Mucosa of gallbladder (tissue), 1 donor: ENCODE measurements around the gene TBC1D4. TPM values are rescaled to one million over a fixed set of nuclear protein-coding genes. Genes with fewer than 3 reads are reported as not detected.

Source experiments
- DNase-seq: peaks from one replicate; pipeline ENCODE4 v3.0.0-alpha.2; 2020; ENCODE audit warnings: low spot score
- total RNA-seq: library from RNA; stranded (reverse); gene quantifications from one replicate; pipeline ENCODE4 v1.2.1, GENCODE V29; 2021
- donor health status: DM: no; HTN: no; CAD: no.

Gene TBC1D4
- 36.6 TPM for total RNA-seq

DNA sequence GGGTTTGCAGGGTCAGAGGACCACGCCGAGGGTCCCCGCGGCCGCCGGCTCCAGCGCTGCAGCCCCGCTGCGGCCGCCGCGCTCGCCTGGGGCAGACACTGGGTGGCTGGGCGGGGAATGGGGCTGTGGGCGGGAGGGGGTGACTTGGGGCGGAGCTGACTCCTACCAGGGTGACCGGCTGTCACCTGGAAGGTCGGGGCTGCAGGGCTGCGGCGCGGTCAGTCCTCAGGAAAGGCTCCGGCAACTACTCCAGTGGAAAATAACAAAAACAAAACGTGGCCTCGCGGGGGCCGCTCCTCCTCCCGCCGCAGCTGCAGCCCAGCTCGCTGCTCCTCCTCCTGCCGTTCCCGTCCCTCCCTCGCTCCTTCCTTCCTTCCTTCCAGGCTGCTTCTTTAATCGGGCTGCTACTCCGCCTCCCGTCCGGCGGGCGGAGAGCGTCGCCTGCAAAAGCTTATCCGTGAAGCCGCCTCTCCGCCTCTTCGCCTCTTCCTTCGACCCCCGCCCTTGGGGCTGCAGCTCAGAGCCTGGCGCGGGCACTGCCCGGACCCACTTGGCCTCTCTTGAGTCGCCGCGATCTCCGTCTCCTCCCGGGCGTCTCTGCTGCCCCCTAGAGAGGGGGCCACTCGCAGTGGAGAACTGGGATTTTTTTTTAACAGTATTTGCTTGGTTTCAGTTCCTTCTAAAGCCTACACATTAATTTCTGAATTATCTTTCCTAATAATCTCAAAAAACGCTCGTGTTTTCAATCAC is at the start of gene TBC1D4:
TSS of gene TBC1D4 (minus strand) at position 100 of the 750 bp plus-strand sequence. CDS start 402 bp downstream, outside the sequence.
- peak; percentile 83 for DNase-seq

- no peak for DNase-seq
These were observed 48.6 kb upstream of the TBC1D4 start for GRCh38 chr13:75530549-75530961.

GRCh38 chr13:75521956-75522355 is 40.0 kb upstream of the TBC1D4 start:
- no peak for DNase-seq

- no peak for DNase-seq
These were observed 36.6 kb upstream of the TBC1D4 start for GRCh38 chr13:75518439-75519088.

DNA sequence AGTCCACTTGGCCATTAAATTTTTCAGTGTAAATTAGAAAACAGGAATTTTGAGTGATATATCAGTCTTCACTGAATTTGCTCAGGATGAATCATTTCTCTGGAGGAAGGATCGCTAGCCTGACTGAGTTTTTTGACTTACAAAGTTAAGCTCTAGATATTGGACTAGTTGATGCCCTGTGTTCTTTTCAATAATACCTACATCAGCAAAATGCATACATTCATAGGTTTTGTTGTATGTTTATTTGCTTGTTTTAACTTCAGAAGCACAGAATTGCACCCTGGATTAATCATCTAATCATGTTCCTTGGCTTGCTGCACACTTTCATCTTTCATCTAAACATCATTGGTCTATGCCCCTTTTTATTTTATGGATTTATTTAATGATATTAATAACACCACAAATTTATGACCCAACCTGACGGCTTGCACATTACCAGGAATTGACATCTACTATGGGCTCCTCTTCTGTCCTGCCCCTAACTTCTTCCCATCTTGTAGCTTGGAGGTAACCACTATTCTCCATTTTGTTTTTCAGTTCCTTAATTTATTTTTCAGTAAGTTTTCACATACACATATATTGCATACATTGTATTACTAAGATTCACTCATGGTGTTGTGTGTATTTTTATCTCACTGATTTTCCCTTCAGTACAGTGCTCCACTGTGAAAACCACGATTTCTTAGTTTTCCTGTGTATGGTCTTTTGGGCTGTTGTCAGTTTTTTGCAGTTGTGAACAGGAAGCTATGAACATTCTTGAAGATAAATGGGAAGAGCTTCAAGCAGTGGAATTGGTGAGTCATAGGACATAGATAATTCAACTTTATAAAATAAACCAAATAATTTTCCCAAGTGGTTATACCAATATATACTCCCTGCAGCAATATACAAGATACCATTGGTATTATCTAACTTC is 32.4 kb upstream of the TBC1D4 start:
- DNase-seq, result no peak

GRCh38 chr13:75513271-75513670 is 31.3 kb upstream of the TBC1D4 start:
- DNase-seq, result no peak

DNA sequence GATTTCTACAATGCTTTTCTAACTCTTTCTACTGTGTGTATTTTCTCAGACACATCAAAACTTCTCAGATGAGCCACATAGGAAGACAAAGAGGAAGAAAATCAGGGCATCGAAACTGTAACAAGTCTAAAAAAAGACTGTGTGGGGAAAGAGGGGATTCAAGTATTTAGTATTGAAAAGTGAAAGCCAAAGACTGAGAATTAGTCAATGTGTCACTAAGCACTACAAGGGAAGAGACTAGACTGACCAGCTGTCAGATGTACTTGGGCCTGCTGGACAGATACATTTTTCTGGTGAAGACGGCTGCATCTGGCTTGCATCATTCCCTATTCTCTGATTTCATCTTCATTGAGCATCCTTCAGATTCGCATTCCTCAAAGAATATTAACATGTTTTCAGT is 30.3 kb upstream of the TBC1D4 start:
- no peak for DNase-seq

- DNase-seq, result no peak
These were observed 29.2 kb upstream of the TBC1D4 start for GRCh38 chr13:75511051-75511625.

DNA sequence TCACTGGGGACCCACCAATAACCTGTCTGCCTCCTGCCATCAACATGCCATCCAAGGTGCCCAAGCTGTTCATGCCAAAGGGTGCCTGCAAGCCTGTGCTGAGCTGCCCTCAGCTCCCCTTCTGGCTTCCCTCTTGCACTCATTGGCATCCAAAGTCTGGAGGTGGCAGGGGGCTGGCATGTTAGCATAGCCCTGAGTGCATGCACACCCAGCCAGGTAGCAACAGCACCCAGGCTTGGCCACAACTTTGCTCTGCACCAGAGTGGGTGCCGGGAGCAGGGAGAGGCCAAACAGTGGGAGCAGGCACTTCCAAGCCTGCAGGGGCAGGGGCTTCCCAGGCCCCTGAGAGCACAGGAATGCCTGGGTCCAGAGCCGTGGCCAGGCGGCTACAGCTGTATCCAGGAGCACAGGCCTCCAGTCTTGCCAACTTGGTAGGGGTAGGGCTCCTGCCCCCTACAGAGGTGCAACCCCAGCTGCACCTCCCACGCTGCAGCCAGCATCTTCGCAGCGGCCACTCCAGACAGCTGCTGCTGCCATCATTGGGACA is 26.1 kb upstream of the TBC1D4 start:
- no peak for DNase-seq

- no peak for DNase-seq
These were observed 25.3 kb upstream of the TBC1D4 start for GRCh38 chr13:75507027-75508001.

- no peak for DNase-seq
These were observed 24.0 kb upstream of the TBC1D4 start for GRCh38 chr13:75506018-75506417.

DNA sequence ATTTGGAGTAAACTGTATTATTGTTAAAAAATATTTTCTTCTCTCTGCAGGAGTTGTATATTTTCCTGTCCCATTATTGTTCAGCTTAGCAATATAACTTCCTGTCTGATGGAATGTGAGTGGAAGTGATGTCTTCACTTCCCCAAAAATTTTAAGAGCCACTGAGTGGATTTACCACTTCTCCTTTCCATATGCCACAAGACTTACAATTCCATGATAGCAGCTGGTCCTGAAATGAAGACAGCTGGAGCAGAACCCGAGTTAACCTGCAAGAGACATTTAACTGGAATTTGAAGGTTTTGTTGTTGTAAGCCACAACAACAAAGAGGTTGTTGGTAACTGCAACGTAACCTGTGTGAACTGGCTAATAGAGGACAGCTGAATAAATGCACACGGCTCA is 23.4 kb upstream of the TBC1D4 start:
- no peak for DNase-seq

DNA sequence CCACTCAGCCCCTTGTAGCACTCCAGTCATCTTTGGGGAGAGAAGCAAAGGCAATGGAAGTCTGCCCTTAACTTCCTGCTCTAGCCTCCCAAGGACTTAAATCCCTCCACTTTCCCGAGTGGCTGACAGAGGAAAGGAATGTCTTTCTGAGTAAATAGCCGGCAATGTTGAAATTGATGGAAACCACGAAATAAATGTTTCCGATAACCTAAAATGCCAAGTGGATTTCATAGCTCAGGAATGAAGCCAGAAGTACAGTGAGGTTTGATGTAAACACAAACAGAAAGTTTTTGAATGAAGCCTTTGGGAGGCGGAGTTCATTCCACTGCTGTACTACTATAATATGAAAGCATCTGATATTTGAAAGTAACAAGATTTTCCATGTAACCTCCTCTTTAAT is 14.0 kb upstream of the TBC1D4 start:
- DNase-seq, result no peak

DNA sequence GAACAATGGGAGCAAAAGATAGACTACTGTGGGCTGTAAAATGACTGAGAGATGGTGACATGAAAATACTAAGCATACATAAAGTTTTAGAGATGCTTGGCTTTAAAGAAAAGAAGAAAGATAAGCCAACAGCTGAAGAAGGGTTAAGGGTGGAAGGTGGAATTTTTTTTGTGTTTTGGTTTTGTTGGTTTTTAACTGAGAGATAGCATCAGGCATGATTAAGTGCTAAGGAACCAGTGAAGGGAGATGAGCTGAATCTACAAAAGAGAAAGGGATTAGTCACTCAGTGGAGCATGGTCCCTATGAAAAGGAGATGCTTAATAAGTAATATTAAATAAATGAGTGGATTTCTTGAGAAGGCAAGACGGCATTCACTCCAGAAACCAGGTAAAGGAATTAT is 12.5 kb upstream of the TBC1D4 start:
- no peak for DNase-seq

GRCh38 chr13:75493156-75493555 is 11.2 kb upstream of the TBC1D4 start:
- no peak for DNase-seq

GRCh38 chr13:75492389-75492788 is 10.4 kb upstream of the TBC1D4 start:
- no peak for DNase-seq

DNA sequence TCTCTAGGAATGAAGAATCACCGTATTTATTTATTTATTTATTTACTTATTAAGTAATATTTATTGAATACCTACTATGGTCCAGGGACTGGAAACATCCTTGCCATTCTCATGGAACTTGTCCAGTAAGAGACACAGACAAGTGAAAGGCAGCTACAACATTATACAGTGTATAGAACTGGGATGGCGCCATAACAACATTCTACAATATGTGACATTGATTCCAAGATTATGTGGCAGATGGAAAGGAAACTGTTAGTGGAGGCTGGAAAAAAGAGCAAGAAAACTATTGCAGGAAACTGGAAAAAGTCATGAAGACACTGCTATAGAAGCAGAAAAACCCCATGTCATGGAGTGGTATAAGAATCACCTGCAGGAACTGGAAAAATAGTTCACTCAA is 9.4 kb upstream of the TBC1D4 start:
- DNase-seq, result no peak

GRCh38 chr13:75489502-75490263 is 7.7 kb upstream of the TBC1D4 start:
- DNase-seq, result peak; percentile 22

GRCh38 chr13:75486146-75487062 is 4.4 kb upstream of the TBC1D4 start:
- DNase-seq, result no peak
